Measurements from ENCODE around the gene DYNLT4.
A peak's percentile ranks its signal among the peaks of the same experiment; 100 is the strongest.
"Not testable (repeated sequence)": the region's sequence is repeated elsewhere in the genome, so short reads cannot be mapped to it uniquely, and the experiment has no call there.

Gene DYNLT4

DNA sequence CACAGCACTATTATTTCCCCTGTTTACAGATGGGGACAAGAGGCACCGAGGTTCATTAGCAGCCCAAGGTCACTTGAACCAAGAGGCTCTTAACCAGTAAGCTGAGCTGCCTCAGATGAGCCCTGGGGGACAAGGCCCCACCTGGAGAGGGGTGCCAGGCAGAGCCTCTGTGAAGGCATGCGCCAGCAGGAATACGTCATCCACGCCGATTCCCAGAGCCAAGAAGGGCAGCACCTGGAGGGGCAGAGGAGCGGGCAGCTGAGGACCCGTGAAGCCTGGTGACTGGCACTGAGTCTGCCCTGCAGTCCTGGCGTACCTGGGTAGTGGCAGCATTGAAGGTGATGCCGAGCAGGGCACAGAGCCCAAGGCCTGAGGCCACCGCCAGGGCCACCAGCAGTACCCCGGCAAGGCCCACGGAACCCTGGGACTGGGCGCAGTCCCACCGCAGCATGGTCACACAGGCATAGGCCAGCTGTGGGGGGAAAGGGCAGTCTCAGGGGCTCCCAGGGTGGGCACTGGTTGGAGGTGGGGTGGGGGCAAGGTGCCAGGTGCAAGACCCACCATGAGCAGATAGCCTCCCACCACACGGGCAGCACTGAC lies 21.8 kb upstream of the DYNLT4 start:
- DNase-seq (ENCODE audit: low read depth): no peak

DNA sequence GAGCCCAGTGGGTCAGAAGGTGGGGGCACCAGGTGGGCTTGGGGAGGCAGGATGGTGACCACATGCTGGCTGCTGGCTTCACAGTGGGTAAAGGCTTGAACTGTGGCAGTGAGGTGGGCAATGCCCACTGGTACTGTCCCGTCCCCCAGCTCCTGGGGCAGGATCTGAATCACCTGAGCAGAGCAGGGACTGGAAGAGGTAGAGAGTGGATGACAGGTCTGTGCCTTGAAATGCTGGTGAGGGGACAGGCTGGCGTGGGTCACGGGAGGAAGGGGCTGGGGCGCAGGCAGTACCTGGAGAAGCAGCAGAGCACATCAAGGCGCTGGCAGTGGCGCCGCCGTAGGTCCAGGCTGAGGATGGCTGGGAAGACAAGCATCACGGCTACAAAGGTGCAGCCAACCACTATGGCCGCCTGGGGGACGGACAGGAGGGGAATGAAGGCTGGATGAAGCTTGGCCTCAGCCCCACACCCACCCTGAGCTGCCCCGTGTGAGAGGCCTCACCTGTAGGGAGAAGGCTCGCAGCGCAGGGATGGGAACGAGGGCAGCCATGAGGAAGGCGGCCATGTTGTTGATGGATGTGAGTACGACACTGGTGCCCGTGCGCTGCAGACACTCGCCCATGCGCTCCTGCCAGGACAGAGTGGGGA lies 21.0 kb upstream of the DYNLT4 start:
- no peak for DNase-seq (ENCODE audit: low read depth)

DNA sequence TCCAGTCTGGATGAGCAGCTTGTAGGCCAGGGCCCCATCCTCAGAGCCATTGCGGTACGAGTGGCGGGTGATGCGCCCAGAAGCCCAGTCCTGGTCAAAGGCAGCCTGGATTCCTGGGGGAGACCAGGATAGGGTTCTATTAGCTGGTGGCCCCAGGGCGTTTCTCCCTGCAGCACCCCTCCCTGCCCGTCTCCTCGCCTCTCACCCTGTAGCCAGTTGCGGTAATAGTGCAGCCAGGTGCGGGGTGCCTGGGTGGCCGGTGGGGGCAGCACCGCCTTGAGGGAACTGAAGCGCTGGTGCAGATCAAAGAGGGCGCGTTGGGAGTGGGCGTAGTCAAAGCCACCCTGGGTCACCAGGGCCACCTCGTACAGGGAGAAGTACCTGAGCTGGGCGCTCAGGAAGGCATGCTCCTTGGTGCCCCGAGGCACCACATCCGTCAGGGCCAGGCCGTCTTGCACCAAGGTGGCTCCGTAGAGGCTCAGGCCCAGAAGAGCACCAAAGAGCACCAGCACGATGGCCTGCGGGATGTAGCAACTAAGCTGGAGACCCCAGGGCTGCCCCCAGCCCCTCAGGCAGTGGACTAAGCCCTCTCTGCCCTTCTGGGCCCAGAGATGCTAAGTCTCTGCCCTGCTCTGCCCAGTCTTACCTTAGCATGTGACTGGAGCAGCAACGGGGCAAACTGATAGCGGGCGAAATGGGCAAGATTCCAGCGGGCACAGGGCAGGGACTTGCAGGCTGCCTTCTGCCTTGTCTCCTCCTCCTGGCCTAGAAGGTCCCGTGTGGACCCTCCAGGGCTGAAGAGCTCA lies 20.2 kb upstream of the DYNLT4 start:
- no peak for DNase-seq (ENCODE audit: low read depth)

DNA sequence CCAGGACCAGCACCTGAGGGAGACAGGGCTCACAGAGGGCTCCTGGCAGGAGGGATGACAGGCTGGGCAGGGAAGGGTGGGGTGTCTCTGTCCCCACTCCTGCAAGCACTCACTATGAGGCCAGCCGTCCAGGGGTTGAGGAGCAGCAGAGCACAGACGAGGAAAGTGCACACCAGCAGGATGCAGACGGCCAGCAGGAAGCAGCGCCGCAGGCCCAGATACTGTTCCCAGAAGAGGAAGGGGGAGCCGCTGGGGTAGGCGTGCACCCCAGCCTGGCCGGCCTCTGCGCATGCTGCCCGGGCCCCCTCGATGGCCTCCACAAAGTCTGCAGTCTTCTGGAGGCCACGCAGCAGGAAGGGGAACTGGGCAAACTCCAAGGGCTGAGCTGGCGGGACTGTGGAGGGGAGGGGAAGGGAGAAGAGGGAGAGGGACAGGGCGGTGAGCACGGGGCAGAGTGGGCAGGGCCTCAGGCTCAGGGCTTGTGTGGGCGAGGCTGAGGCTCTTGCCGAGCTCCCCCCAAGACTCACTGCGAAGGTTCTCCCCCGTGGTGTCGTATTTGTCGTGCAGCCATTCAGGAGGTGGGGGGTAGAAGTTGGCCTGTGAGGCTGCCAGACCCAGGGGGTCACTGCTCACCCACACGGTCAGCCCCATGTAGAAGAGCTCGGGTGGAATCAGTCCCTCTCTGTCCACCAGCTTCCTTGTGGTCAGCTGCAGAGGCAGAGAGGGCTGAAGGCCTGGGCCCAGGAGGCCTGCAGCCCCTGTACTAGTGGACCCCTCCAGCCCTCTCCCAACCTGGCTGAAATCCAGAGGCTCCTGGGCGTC lies 19.4 kb upstream of the DYNLT4 start:
- no peak for DNase-seq (ENCODE audit: low read depth)

DNA sequence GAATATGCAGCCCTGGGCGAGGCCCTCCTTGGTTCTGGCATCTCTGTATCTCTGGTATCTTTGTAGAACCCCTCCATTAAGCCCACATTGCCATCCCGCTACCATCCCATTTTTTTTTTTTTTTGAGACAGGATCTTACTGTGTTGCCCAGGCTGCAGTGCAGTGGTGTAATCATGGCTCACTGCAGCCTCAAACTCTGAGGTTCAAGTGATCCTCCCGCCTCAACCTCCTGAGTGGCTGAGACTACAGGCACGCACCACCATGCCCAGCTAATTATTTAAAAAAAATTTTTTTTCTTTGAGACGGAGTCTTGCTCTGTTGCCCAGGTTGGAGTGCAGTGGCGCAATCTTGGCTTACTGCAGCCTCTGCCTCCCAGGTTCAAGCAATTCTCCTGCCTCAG lies 17.2 kb upstream of the DYNLT4 start:
- DNase-seq (ENCODE audit: low read depth): not testable (repeated sequence)

DNA sequence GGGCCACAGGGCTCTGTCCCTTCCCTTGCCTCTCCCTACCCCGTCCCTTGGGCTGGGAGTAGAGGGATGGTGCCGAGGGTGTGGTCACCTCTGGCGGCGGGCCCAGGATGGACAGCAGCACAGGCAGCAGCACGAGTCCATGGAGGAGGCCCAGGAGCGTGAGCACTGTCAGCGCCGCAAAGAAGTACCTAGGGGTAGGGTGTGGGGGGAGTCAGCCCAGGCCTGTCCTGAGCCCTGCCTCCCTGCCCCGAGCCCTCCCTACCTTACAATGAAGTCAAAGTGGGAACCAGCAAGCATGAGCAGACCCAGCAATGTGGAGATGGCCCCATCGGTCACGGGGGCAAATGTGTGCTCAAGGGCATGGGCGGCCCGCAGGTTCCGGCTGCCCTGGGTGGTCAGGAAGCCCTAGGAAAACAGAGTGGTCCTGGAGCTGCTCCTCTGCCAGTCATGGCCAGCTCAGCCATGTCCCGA lies 15.9 kb upstream of the DYNLT4 start:
- no peak for DNase-seq (ENCODE audit: low read depth)

DNA sequence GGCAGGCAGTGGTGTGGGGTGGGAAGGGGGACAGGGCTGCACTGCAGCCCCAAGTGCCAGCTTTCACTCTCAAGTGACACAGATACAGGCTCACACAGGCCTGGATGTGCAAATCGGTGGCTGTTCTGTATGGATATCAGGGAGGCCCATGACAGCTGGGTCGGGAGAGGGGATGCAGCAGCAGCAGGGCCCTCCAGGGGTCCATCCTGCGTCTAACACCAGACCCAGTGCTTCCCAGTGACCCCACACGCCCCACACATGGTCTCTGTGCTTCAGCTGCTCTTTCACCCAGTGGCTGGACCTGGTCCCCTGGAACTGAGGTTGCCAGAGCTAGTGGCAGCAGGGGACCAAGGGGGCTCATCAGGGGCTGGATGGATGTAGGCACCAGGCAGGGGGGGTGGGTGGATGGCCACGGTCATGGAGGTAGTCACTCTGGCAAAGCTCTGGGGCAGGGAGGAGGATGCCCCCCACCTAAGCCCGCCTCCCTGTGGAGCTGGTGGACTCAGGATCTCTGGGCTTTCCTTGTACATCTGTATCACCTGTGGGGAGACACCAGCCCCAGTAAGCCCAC lies 15.1 kb upstream of the DYNLT4 start:
- DNase-seq (ENCODE audit: low read depth): no peak

DNA sequence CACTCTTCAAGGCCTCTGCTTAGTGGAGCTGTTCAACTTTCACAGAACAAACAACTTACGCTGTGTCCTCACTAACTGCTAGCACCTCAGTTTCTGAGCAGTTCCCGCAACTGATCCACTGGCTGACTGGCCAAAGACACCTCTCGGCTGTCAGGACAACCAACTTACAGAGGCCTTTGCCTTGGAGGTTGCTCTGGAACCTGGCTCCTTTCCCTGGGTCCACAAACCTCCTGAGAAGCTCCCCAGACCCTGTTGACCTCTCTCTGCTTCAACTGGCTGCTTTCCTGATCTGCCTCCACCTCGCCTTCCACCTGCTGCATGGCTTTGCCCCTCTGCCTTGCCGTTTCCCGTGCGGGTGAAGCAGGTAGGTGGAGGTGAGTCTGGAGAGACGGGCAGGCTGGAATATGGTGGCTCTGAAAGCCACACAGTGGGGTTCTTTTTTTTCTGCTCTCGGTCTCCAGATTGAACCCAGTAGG lies 14.1 kb upstream of the DYNLT4 start:
- no peak for DNase-seq (ENCODE audit: low read depth)

DNA sequence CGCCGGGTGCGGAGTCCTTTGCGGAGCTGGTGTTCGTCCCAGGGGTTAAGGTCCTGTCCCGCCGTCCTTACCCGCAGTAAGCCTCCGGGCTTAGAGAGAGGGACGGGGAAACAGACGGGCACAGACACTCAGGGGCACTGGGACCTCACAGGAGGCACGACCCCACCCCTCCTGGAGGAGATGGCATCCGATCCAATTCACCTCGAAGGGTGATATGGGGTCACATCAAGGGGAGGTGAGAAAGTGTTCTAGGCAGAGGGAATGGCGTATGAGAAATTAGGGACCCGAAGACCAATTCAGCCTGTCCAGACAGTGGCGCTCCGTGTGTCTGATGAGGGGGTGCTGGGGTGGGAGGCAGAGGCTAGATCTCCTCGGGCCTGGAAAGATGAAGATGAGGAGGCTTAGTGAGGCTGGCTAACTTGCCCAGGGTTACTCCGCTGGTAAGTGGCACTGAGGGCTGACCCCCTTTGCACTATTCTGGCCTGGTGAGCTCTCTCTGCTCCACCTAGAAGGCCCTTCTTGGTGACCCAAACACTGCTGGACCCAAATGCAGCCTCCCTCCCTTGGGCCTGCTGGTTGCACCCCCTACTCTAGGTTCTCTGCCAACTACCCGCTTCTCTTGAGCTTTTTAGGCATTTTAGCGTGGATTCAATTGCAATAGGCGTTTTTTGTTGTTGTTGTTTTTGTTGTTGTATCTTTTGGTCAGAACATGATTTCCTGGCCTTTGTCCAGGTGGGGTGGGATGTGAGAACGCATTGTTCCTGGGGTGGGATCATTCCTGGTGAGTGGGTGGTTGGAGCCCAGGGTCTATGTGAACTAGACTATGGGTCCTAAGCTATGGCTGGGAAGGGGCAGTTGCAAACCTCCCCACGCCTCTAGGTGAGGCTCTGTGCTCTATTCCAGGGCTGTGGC lies 13.4 kb upstream of the DYNLT4 start:
- no peak for DNase-seq (ENCODE audit: low read depth)

DNA sequence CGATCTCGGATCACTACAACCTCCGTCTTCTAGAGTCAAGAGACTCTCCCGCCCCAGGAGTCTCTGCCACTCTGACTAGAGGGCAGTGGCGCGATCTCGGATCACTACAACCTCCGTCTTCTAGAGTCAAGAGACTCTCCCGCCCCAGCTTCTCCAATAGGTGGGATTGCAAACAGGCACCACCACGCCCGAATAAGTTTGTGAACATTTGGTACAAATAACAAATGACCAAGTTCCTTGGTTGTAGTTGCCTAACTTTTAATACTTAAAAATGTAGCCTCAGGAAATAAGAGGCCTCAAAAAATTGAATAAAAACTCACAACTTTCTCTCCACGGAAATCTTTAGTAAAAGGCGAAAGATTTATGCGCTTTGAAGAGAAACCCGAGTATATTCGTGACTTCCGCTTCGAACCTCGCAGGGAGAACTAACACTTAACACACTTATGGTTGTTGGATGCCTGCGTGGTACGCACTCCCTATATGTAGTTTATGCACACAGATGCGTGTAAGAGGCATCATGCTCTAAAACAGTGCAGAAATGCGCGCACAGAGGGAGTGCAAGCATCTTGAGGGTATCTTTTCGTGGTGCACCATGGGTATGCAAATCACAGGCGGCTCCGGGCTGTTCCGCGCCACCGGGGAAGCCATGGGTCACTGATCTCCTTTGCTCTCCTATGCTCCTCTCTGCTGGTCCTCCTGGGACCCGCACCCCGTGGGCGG lies 12.6 kb upstream of the DYNLT4 start:
- peak; percentile 63 for DNase-seq (ENCODE audit: low read depth)

DNA sequence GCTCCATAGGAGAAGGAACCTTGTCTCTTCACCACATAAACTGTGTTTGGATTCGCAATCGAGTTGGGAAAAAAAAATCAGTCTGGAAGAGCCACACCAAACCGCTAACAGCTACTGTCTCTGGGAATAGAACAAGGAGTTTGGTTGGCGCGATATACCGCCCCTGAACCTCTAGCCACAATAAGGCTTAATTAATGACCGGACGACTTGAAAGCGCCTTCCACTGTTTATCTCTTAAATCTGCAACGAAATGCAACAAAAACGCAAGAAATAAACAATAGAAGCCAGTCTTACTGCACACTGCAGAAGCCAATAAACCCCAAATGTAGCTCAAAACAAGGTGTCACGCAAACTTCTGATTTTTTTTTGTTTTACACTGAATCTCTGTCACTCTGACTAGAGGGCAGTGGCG lies 12.1 kb upstream of the DYNLT4 start:
- no peak for DNase-seq (ENCODE audit: low read depth)

DNA sequence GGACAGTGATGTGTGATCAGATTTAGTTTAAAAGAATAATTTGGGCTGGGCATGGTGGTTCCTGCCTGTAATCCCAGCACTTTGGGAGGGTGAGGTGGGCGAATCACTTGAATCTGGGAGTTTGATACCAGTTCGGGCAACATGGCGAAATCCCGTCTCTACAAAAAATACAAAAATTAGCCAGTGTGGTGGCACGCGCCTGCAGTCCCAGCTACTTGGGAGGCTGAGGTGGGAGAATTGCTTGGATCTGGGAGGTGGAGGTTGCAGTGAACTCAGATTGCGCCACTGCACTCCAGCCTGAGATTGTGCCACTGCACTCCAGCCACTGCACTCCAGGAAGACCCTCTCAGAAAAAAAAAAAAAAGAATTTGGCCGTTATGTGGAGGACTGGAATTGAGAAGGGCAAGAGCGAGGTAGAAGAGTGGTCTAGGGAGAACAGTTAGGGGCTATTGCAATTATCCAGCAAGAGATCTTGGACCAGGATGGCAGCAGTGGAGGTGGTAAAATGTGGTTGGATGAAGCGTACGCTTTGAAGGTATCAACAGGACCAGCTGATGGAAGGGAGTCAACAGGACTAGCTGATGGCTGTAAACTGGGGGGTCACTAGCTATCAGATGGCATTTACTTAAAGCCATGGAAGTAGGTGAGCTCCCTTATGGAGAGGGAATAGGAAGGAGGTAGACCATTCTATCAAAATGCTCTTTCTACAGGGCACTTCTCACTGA lies 10.8 kb upstream of the DYNLT4 start:
- no peak for DNase-seq (ENCODE audit: low read depth)

DNA sequence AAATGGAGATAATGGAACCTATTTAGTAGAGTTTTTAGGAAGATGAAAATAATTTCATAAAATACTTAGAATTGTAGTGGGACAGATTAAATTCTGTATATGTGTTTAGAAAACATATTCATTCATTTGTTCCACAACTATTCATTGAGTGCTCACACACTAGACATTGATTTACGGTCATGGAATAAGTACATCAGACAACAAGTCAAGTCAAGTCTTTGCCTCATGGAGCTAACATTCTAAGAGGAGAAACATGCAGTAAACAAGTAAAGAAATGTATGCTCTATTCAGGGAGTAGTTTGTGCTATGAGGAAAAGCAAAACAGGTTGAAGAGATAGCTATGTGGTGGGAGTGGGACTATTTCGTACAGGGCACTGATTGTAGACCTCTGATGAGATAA lies 10.2 kb upstream of the DYNLT4 start:
- no peak for DNase-seq (ENCODE audit: low read depth)

DNA sequence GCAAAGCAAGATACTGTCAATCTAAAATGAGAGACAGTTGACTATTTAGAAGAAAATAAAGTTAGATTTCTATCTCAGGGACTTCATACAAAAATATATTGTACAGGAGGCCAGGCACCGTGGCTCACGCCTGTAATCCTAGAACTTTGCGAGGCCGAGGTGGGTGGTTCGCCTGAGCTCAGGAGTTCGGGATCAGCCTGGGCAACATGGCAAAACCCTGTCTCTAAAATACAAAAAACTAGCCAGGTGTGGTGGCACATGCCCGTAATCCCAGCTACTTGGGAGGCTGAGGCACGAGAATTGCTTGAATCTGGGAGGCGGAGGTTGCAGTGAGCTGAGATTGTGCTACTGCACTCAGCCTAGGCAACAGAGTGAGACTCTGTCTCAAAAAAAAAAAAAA lies 8.8 kb upstream of the DYNLT4 start:
- not testable (repeated sequence) for DNase-seq (ENCODE audit: low read depth)

DNA sequence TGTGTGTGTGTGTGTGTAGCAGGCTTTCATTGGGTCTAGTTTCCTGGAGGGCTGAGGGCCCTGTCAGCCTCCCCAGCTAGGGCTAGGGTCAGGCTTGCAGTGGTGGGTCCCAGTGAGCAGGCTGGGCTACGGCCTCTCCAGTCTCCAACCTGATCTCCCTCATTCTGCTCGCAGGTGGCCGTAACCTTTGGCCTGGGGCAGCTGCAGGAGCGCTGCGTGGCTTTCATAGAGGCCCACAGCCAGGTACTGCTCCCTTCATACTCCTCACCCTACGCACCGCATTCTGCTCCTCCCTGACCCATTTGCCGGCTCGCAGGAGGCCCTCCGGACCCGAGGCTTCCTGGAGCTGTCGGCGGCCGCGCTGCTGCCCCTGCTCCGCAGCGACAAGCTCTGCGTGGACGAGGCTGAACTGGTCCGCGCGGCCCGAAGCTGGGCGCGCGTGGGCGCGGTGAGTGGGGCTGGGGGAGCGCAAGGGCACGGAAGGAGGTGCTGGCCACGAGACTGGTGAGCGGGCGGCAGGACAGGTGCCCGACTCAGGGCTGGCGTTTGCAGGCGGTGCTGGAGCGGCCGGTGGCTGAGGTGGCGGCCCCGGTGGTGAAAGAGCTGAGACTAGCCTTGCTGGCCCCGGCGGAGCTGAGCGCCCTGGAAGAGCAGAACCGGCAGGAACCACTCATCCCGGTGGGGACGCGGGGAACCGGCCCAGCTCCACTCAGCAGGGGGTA lies 5.8 kb upstream of the DYNLT4 start:
- DNase-seq (ENCODE audit: low read depth): no peak

DNA sequence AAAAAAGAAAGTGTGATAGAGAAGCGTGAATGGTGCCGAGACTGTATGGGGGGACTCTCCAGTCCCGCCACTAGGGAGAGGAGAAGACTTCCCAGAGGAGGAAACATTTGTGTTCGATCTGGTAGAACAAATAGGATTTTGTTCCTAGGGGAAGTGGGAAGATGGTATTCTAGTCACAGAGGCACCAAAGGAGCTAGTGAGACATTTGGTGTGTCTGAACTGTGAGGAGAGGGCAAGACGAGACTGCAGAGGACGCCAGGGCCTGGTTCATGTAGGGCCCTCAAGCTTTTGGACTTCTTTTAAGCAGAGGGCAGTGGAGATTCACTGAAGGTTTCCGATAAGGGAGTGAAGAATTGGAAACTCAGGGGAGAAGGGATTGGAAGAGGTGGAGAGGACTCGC lies 4.1 kb upstream of the DYNLT4 start:
- no peak for DNase-seq (ENCODE audit: low read depth)

DNA sequence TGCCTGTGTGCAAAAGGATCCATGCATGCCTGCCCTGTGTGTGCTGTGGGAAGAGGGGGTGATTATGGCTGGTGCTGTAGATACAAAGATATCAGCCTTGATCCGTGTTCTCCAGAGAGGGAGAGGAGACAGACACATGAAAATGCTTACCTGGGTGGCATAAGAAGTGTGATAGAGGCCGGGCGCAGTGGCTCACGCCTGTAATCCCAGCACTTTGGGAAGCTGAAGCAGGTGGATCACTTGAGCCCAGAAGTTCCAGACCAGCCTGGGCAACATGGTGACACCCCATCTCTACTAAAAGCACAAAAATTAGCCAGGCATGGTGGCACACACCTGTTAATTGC lies 3.6 kb upstream of the DYNLT4 start:
- not testable (repeated sequence) for DNase-seq (ENCODE audit: low read depth)

DNA sequence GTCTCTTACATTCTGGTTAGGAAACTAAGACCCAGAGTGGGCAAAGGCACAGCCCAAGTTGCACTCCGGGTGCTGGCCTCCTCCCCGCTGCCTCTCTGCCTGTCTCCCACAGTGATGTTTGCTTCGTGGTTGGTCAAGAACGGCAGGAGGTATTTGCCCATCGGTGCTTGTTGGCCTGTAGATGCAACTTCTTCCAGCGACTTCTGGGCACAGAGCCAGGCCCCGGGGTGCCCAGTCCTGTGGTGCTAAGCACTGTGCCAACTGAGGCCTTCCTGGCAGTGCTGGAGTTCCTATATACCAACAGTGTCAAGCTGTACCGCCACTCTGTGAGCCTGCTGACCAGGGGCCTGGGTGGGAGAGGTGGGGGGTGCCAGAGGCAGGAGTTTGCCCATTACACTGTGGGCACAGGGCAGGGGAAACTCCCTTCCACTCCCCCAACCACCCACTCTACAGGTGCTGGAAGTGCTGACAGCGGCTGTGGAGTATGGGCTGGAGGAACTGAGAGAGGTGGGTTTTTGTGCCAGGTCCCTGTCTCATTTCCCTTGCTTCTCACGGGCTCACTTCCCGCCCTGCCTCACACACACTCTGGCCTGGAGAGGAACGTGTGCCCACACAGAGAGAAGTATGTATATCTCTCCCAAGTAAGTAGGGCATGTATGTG lies 3.1 kb upstream of the DYNLT4 start:
- no peak for DNase-seq (ENCODE audit: low read depth)
